NCI-H748 treated with DMSO at 0.1 percent for 48 hours (cell line): ENCODE measurements around the gene SCNN1G.
A peak's percentile ranks its signal among the peaks of the same experiment; 100 is the strongest.

Experiments
- DNase-seq: peaks from one replicate; lab custom pipeline; 2025; lab: John Stamatoyannopoulos, UW

The SCNN1G gene

DNA sequence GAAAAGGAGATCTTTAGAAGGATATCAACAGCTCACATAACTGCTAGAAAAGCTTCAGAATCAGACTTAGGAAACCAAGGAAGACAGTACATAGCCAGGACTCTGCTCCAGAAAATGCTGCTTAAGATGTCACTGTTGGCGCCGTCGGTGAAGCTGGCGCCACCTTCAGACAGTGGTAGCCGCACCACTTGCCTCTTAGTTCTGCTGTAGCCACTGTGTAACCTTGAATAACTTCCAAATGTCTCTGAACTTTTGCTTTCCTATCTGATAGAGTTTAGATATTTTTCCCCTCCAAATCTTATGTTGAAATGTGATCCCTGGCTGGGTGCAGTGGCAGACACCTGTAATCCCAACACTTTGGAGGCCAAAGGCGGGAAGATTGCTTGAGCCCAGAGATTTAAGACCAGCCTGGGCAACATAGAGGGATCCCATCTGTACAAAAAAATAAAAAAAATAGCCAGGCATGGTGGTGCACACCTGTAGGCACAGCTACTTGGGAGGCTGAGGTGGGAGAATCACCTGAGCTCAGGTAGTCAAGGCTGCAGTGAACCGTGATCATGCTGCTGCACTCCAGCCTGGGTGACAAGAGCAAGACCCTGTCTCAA, 27.0 kb upstream of the SCNN1G start:
- DNase-seq = no peak

DNA sequence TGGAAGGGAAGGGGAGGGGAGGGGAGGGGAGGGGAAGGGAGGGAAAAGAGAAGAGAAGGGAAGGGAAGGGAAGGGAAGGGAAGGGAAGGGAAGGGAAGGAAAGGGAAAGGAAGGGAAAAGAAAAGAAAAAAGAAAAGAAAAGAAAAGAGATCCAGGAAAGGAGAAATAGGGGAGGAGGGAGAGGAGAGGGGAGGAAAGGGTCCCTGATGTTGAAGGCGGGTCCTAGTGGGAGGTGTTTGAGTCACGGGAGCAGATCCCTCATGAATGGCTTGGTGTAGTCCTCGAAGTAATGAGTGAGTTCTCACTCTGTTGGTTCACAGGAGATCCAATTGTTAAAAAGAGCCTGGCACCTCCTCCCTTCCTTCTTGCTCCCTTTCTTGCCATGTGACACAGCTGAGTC, 26.4 kb upstream of the SCNN1G start:
- no peak for DNase-seq

DNA sequence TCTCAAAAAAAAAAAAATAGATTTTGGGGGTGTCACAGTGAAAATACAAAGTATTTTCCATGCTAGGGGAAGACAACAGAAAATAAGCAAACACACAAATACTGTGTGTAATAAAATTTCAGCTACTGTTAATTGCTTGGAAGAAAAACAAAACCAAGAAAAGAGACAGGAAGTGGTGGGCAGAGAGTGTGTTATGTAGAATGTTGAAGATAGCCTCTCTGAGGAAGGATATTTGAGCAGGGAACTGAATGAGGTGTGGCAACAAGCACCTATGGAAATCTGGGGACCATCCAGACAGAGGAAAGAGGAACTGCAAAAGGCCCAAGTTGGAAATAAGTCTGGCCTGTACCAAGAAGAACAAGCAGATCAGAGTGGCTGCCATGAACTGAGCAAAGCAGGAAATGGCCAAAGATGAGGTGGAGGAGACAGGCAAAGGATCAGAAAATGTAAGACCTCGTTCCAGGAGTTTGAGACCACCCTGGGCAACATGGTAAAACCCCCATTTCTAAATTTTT, 25.5 kb upstream of the SCNN1G start:
- no peak for DNase-seq

DNA sequence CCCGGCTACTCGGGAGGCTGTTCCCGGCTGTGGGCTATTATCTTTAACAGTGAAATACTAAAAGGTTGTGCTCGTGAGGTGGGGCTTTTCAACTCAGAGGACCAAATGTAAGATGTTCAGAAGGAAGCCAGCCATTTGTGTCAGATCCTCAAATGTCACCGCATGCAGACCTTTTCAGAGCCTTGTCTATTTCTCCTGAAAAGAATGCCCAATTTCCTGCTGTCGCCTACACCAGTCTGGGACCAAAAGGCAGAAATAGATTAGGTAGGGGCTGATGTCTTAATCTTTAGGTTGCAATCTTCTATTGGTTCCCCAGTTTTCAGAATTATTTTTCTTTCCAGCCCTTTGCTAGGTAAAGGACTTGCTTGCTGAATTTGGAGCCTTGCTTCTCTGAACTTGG, 24.4 kb upstream of the SCNN1G start:
- no peak for DNase-seq

DNA sequence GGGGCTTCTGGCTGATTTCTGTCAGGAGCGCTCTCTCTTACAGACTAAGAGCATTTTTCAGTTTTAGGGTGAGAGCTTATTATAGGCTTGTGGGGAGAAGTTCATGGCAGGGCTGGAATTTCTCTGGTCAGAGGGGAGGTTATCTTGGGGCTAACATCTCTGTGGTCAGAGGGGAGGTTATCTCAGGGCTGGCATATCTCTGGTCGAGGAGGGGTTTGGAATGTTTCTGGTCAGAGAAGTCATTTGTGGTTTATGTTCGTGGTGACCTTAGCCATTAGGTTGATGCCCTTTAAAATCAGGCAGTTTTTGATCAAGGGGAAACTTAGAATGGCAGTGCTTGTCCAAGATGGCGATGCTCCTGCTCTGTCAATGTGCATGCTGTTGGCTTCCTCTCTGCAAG, 22.5 kb upstream of the SCNN1G start:
- no peak for DNase-seq

DNA sequence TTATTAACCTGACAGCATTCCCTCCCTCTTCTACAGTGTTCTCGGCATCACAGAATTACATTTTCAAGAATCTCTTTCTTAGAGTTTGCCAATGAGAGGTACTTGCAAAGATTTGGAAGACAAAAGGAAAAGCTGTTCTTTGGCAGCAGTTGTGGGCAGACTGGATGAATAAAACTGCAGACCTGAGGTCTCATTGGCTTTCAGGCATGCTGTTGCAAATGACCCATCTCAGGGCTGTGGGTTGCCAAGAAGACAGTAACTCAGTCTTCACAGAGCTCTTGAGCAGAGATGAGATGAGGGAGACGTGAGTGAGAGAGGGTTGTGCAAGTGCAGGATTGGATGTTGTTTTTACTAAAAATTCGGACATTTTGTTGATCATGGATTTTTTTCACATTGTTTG, 22.0 kb upstream of the SCNN1G start:
- no peak for DNase-seq

DNA sequence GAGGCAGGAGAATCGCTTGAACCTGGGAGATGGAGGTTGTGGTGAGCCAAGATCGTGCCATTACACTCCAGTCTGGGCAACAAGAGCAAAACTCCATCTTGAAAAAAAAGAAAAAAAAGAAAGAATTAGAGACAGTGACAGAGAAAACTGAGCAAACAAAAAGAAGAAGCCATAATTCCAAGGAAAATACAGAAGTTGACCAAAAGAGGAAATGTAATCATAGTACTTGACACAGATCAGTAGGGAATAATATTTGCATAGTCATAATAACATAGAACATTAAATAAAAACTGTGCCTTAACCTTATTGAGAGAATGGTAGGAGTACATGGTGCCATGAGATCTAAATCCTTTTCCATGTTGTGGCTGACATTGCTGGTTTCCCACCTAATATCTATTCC, 18.6 kb upstream of the SCNN1G start:
- no peak for DNase-seq

DNA sequence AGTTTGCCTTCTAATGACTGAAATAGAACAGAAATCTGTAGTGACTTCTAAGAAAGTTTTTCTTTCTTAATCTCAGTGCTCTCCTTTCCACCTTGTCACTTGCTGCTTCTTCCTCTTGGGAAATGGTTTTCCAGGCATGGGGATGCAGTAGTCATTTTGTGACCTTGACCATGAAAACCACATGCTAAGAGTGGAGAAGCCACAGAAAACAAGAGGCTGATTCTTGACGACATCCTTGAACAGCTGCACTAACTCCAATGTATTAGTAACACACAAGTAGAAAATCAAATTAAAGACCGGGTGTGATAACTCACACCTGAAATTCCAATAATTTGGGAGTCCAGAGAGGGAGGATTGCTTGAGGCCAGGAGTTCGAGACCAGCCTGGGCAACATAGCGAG, 17.8 kb upstream of the SCNN1G start:
- DNase-seq = no peak

DNA sequence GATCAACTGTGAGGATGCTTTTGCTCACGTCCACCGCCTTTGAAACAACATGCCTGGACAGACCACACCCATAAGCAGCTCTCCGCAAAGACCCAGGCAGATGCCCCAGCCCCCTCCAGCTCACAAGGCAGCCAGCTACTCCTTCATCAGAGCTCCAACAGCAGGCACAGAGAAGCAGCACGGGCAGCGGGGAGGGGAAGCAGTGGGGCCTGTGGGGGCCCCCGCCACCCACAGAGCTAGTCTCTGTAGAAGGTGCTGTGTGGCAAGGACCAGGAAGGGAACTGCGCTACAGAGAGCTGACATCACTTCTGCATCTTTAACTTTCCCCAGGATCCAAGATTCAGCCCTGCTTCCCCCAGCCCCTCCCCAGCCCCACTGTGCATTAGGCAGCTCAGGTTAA, 10.0 kb upstream of the SCNN1G start:
- DNase-seq = no peak

DNA sequence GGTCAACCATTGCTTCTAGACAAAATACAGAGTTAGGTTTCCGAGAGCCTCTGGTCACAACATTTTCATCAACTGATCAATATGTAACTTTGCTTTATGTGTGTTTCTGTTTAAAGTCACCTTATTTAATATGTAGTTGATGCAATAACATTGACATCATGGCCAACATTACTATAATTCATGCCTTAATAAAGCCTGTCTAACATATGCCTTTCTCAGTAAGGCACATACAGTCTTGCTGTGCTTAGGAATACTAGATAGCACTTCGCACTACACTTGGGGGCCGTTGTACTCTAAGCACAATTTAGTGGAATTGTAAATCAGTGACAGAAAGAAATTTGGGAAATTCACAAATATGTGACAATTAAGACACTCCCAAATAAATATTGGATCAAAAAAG, 9.6 kb upstream of the SCNN1G start:
- no peak for DNase-seq

DNA sequence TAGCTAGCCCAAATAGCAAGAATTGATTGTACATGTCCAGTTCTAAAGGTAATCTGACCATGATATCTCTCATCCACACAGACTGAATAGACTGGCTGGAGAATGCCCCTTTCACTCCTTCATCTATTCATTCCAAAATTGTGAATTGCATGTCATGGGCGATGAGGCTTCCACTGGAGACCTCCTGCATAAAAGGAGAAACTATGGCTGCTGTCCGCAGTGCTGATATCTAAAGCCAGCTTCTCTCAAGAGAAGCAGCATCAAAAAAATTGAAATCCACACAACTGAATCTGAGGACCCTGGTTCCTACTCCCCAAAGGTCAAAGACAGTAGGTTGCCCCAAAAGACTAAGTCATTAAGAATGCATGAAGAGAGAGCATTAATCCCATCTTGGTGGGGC, 7.9 kb upstream of the SCNN1G start:
- no peak for DNase-seq

DNA sequence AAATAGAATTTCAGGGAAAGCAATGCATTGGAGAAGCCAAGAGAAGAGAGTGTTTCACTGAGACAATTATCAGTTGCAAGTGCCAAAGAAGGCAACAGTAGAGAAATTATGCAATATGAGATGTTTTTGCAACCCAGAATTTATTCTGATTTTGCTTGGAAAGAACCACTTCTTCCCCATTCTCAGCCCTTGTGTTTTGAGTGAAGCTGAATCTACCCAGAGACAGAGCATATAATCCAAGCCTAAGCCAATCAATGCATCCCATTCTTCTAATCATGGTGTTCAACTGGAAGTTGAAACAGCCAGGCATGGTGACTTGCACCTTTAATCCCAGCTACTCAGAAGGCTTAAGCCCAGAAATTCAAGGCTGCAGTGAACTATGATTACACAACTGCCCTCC, 6.9 kb upstream of the SCNN1G start:
- no peak for DNase-seq

DNA sequence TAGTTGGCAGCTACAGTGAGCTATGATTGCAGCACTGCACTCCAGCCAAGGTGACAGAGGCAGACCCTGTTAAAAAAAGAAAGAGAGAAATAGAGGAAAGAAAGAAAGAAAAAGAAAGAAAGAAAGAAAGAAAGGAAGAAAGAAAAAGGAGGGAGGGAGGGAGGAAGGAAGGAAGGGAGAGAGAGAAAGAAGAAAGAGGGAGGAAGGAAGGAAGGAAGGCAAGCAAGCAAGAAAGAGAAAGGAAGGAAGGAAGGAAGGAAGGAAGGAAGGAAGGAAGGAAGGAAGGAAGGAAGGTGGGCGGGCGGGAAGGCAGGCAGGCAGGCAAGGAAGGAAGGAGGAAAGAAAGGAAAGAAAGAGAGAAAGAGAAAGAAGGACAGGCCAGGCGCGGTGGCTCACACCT, 1.0 kb upstream of the SCNN1G start:
- DNase-seq = no peak

DNA sequence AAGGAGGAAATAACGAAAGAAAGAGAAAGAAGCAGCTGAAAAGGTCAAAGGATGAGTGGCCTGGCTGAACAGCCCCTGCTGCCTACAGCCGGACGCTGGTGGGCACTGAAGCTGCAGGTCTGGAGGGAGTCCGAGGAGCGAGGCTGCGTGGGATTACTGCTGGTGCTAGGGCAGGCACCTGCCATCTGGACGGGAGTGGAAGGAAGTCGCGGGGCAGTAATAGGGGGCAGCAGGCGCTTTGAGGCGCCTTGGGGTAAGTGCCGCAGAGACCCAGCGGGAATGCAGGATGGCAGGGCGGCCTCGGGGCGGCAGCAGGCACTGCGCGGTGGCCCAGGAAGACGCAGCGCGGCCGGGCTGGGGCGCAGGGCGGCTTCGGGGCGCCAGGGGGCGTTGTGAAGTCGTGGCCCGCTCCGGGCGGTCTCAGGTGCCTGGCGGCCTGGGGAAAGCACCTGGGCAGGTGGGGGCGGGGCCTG, 303 bp upstream of the SCNN1G start:
- DNase-seq = peak; percentile 57

DNA sequence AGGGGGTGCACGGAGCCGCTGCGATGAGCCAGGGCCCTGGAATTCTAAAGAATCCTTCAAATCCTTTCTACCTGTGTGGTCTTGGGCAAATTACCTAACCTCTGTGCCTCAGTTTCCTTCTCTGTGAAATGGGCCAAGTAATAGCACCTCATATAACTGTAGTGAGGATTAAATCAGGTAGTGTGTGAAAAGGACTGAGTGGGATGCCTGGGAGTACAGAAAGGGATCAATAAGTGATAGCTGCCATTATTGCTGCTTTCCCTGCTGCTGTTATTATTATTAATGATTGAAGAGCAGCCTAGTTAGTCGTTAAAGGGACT, 958 bp downstream of the SCNN1G start:
- no peak for DNase-seq

DNA sequence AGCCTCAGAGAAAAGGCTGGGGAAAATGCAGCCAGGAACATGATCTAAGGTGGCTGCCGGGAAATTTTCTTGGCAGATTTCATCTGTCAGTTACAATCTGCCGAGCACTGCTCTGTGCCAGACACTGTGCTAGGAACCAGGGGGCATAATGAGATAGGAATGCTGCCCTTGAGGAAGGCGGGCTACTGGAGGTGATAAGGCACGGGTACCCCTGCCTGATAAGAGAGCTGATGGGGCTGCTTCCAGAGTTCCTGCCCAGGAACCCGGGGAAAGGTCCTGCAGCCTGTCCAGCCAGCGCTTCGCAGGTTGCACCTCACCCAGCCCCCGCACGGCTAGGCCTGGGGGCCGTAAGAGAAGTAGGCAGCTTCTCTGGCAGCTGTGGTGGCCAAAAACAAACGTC, 3.1 kb downstream of the SCNN1G start:
- no peak for DNase-seq

DNA sequence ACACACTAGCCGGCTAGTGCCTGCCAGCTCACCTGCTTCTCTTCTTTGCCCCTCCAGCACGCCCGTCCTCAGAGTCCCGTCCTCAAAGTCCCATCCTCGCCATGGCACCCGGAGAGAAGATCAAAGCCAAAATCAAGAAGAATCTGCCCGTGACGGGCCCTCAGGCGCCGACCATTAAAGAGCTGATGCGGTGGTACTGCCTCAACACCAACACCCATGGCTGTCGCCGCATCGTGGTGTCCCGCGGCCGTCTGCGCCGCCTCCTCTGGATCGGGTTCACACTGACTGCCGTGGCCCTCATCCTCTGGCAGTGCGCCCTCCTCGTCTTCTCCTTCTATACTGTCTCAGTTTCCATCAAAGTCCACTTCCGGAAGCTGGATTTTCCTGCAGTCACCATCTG, 3.6 kb downstream of the SCNN1G start:
- DNase-seq = no peak

DNA sequence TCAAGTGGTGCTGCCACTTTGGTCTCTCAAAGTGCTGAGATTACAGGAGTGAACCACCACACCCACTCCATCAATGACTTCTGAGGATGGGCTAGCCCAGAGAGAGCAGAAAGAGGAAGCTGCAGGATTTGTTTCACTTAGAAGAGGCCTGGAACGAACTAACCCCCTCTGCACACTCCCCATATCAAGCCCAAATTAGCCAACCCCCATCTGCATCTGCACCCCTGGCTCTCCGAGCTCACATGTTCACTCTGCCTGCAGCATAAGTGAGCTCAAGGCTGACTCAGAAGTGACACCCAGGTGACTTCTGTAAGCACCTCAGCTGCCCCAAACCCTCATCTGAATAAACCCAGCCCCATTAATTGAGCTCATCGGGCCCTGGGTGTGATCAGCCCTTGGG, 4.8 kb downstream of the SCNN1G start:
- no peak for DNase-seq

DNA sequence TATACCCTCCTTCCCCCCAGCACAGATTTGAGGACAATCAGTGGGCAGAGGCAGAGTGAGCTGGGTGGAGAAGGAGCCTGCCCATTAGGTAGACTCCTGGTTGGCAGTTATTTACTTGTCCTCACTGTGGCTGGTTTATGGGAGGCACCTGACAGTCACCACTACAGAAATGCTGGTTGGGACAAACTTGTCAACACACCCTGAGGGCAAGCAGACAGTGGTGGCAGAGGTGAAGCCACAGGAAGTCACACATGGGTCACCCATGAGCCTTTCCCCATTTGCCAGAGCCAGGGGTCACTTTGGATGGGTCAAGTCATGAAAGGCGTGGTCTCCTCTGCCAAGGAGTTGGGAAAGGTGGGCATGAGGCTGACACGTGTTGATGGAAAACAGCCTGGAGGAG, 6.4 kb downstream of the SCNN1G start:
- no peak for DNase-seq

DNA sequence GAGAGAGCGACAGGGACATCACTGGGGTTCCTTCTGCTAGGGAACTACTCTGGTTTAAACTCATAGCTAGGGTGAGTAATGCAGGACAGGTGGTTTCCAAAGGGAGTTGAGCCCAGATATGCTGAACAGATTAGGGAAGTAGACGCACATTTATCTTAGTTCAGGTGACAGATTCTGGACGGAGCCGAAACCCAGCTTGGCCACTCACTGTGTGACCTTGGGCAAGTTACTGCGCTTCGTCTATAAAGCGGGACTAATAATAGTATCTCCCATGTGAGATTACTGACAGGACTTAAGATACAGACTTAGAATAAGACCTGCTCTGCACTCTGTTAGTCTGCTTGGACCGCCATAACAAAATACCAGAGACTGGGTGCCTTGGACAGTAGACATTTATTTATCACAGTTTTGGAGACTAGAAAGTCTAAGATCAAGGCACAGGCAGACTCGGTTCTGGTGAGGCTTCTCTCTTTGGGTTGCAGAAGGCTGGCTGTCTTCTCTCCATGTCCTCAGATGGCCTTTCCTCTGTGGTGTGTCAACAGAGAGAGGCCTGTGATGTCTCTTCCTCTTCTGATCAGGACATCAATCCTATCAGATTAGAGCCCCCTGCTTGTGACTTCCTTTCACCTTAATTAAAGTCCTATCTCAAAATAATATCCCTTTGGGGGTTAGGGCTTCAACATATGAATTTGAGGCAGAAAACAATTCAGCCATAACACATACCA, 12.1 kb downstream of the SCNN1G start:
- DNase-seq = no peak

DNA sequence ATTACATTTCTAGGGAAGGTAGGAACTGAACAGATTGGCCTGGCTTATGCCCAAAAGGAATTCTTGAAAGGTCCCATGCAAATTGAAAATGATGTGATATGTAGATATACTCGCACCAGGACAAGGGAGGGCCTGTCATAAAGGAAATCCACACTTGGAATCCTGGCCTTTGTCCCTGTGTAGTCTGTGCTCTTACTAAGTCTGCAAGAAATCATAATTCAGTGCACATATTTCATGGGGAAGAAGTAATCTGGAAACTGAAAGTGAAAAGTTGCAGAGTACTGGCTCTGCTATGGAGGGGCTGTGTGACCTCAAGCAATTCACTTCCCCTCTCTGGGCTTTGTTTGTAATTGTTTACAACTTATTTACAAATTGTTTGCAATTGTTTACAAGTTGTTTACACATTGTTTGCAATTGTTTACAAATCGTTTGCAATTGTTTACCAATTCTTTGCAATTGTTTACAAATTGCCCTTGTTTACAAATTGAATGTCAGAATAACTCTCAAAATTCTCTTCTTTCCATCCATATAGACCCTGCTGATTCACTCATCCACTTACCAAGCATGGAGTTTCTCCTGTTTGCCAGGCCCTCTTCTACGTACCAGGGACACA, 12.9 kb downstream of the SCNN1G start:
- no peak for DNase-seq

DNA sequence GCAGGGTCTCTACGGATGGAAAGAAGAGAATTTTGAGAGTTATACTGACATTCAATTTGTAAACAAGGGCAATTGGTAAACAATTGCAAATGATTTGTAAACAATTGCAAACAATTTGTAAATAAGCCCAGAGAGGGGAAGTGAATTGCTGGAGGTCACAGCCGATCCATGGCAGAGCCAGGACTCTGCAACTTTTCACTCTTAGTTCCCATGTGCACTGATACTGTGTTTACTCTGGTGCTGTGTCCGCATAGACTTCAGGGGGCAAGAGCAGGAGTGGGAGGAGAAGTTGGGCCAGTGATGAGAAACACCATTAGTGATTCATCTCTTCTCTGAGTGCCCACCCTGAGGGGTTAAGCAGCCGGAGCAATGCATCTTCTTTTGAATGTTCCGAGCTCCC, 14.0 kb downstream of the SCNN1G start:
- DNase-seq = peak; percentile 3

DNA sequence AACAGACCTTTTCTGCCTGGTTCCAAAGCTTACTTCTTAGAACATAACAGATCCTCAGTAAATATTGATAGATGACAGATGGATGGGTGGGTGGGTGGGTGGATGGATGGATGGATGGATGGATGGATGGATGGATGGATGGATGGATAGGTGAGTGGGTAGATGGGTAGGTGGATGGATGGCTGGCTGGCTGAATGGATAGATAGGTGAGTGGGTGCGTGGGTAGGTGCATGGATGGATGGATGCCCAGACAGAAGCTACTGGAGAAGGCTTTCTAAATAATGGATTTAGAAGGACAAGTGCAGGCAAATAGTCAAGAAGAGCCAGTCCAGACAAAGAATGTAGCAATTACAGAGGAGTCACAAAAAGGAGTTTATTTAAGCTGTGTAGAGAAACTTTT, 19.6 kb downstream of the SCNN1G start:
- no peak for DNase-seq

DNA sequence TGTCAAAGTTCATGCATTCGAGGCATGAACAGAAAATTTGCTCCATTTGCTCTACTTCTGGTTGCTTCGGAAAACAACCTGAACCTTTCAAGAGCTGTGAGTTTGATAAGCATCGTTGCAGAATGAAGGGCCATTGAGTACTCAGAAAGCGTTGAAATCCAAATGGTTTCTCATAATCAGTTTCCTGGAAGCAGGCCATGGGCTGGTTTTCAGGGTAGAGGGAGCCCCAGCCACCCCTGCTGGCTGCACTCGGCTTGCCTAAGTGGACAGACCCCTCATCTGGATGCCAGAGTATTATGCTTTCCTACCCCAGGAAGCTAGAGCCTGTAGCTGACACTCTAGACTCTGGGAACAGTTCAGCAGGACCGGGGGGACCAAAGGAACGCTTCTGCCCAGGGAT, 24.4 kb downstream of the SCNN1G start:
- peak; percentile 35 for DNase-seq
